ENCODE results near the gene CYTH3. TPM values are rescaled to one million over a fixed set of nuclear protein-coding genes. Genes with fewer than 3 reads are reported as not detected.

Gene CYTH3
- total RNA-seq, 1 experiment from 2014 or later = 19.2 TPM

DNA sequence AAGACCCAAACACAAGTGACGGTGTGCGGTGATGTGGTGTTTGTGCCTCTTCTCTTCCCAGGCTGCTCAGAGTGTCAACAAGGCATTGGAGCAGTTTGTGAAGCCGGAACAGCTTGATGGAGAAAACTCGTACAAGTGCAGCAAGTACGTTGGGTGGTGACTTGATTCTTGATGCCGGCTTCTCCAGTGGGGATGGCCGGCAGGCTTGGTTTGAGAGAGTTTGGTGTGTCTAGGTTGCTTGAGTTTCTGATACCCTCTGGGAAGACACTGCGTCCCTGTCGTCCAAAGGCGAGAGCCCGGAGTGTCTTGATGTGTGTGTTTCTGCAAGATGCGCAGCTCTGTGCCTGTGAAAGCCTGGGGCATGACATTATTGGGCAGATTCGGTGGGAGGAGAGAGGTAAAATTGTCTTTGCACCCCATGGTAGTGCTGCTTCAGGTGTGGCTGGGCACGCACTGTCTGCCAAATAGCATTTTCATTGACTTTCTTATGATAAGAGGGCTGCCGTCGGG lies 129.5 kb downstream of the CYTH3 start:
- DNase-seq = no peak
- Histone ChIP-seq H3K36me3 (peaks cover 57% of the 10 kb centered on the region), H3K9me3 (replicated peaks) (no peaks in the 10 kb centered on the region), H3K27ac (no peak overlapping the region), H3K4me1 (no peaks in the 10 kb centered on the region), H3K27me3 (no peaks in the 10 kb centered on the region), H3K4me3 (no peak overlapping the region)

DNA sequence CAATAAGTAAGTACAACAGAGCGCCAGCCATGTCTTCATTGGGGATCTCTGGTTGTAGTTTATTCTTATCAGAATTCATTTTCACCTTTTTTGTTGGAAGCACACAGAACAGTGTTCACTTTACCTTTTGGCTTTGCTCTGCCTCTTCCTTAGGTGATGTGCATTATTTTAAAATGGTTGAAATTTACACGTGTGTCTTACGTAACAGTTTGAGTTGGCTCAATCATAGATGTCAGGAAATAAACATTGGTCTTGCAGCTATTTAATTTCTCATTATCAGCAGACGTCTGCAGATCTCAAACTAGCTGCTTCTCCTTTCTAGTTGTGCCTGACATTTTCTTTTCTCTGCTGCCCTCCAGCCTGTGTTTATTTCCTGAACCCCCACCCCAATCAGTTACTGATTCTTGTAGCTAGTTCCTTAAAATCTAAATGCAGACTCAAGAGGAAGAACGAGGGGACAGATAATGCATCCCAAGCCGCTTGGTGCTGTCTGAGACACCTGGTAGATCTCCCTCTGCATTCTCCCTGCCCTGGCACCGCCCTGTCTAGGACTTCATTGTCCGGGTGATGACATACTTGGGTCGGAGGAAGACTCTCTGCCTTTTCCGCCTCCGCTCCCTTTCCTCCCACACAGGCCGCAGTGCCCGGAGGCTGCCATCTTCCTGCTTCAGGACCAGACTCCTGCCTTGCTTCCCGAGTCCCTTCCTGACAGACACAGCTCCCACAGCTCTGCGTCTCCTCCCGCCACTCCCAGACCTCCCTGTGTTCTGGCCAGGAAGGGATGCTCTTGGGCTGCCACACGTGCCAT lies 133.0 kb downstream of the CYTH3 start:
- no peak for DNase-seq
- Histone ChIP-seq H3K4me1 (no peaks in the 10 kb centered on the region), H3K4me3 (no peak overlapping the region), H3K36me3 (peaks cover 44% of the 10 kb centered on the region), H3K27ac (no peak overlapping the region), H3K27me3 (no peaks in the 10 kb centered on the region), H3K9me3 (replicated peaks) (no peaks in the 10 kb centered on the region)

DNA sequence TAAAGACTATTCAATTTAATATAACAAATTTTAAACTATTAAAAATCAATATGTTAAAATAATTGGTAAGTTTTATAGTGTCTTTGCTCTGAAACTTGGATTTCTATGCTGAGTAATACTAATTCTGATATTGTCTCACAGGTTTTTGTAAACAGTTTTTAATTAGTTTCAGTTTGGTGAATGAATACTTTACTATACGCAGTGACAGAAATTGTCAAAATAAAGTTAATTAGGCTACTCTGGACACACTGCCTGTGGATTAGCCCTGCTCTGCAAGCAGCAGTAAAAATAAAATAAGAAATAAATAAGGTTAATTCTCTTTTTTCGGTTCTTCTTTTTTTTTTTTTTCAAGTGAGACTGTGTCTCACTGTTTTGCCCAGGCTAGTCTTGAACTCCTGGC lies 135.9 kb downstream of the CYTH3 start:
- Histone ChIP-seq H3K27ac (no peak overlapping the region), H3K36me3 (peaks cover 53% of the 10 kb centered on the region), H3K9me3 (replicated peaks) (0 out of 2 replicates have a peak, but pooled peaks cover 3% of the 10 kb centered on the region), H3K4me1 (no peaks in the 10 kb centered on the region), H3K4me3 (no peak overlapping the region), H3K27me3 (no peaks in the 10 kb centered on the region)
- DNase-seq = no peak

DNA sequence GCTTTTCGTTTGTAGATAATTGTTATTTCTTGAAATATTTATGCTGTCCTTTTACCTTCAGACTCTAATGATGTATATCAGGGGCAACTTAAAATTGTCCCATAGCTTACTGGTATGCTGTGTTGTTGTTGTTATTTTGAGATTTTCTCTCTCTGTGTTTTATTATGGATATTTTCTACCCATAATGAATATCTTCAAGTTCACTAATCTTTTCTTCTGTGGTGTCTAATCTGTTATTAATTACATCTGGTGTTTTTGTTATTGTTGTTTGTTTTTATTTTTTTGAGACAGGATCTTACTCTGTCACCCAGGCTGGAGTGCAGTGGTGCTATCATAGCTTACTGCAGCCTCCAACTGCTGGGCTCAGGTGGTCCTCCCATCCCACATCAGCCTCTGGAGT lies 139.2 kb downstream of the CYTH3 start:
- Histone ChIP-seq H3K27ac (no peak overlapping the region), H3K36me3 (peaks cover 55% of the 10 kb centered on the region), H3K9me3 (replicated peaks) (0 out of 2 replicates have a peak, but pooled peaks cover 3% of the 10 kb centered on the region), H3K4me1 (no peaks in the 10 kb centered on the region), H3K4me3 (no peak overlapping the region), H3K27me3 (no peaks in the 10 kb centered on the region)
- no peak for DNase-seq

DNA sequence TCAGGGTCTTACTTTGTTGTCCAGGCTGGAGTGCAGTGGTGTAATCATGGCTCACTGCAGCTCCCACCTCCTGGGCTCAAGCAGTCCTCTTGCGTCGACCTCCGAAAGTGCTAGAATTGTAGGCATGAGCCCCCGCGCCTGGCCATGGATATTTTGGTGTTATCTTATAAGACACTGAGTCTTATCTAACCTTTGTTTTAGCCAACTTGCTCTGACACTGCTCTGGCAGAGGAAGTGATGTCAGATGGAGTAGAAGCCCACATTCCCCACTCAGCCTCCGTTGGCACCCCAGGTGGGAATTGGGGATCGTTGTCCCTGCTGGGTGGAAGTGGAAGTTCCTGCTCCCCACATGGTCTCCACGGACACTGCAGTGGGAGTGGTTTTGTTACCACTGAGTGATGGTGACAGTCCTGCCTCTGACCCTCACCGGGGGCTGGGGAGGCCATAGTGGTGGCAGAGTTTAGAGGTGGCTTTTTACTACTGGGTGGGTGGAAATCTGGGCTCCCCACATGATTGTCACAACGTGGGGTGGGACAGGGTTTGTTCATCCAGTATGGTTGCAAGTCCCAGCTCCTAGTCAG lies 142.3 kb downstream of the CYTH3 start:
- Histone ChIP-seq H3K36me3 (peaks cover 39% of the 10 kb centered on the region), H3K27me3 (no peaks in the 10 kb centered on the region), H3K4me3 (no peak overlapping the region), H3K4me1 (no peaks in the 10 kb centered on the region), H3K9me3 (replicated peaks) (0 out of 2 replicates have a peak, but pooled peaks cover 3% of the 10 kb centered on the region), H3K27ac (no peak overlapping the region)
- no peak for DNase-seq

DNA sequence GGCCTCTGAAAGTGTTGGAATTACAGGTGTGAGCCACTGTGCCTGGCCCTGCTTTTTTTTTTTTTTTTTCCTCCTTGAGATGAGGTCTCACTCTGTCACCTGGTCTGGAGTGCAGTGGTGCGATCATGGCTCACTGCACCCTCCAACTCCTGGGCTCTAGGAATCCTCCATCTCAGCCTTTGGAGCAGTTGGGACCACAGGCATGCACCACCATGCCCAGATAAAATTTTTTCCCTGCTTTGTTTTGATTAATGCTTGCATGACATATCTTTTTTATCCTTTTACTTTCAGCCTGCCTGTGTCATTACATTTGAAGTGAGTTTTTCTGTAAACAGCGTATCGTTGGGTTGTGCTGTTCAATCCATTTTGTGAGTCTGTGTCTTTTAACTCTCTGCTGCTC lies 144.2 kb downstream of the CYTH3 start:
- Histone ChIP-seq H3K4me3 (no peak overlapping the region), H3K9me3 (replicated peaks) (peaks cover 5% of the 10 kb centered on the region; the same call in 1 of the 2 replicates), H3K27ac (no peak overlapping the region), H3K4me1 (no peaks in the 10 kb centered on the region), H3K36me3 (peaks cover 48% of the 10 kb centered on the region), H3K27me3 (no peaks in the 10 kb centered on the region)
- no peak for DNase-seq

DNA sequence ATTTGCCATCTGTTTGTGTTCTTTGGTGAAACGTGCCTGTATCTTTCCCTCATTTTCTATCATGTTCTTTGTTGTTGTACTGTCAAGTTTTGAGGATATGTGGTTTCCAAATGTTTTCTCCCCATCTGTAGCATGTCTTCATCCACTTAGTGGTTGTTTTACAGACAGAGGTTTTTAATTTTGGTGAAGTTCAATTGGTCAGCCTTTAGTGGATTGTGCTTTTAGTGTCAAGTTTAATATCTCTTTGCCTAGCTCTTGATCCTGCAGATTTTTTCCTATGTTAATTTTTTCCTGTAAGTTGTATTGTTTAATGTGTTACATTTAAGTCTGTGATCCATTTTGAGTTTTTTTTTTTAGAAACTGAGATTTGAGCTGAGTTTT lies 145.3 kb downstream of the CYTH3 start:
- Histone ChIP-seq H3K27ac (no peak overlapping the region), H3K27me3 (no peaks in the 10 kb centered on the region), H3K4me1 (no peaks in the 10 kb centered on the region), H3K4me3 (no peak overlapping the region), H3K9me3 (replicated peaks) (peaks cover 2% of the 10 kb centered on the region; the same call in 1 of the 2 replicates), H3K36me3 (peaks cover 48% of the 10 kb centered on the region)
- no peak for DNase-seq

DNA sequence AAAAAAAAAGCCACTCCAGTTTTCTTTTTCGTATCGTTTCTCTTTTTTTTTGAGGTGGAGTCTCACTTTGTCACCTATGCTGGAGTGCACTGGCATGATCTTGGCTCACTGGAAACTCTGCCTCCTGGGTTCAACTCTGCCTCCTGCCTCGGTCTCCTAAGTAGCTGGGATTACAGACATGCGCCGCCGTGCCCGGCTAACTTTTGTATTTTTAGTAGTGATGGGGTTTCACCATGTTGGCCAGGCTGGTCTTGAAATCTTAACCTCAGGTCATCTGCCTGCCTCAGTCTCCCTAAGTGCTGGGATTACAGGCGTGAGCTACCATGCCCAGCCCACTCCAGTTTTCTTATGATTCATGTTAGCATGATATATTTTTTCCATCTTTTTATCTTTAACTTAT lies 148.6 kb downstream of the CYTH3 start:
- H3K36me3 ChIP-seq = peaks cover 58% of the 10 kb centered on the region

DNA sequence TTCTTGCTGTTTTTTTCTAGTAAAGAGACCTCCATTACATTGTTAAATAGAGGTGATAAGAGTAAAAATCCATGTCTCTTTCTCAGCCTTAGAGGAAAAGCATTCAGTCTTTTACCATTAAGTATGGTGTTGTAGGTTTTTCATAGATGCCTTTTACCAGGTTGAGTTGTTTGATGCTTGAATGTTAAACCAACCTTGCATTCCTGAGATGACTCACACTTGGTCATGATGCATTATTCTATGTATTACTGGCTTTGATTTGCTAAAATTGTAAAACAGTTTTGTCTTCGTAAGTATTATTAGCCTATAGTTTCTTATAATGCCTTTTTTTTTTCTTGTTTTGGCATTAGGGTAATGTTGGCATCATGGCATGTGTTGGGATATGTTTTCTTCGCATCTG lies 151.3 kb downstream of the CYTH3 start:
- Histone ChIP-seq H3K9me3 (replicated peaks) (peaks cover 10% of the 10 kb centered on the region; the same call in 1 of the 2 replicates), H3K27ac (no peak overlapping the region), H3K27me3 (no peaks in the 10 kb centered on the region), H3K4me1 (no peaks in the 10 kb centered on the region), H3K36me3 (peaks cover 68% of the 10 kb centered on the region), H3K4me3 (no peak overlapping the region)
- no peak for DNase-seq

More for the DNA sequence above, 148.6 kb downstream of the CYTH3 start:
- no peak overlapping the region for H3K4me3 ChIP-seq
- H3K9me3 ChIP-seq (replicated peaks) = peaks cover 10% of the 10 kb centered on the region; the same call in 1 of the 2 replicates
- no peak overlapping the region for H3K27ac ChIP-seq
- no peak for DNase-seq
- H3K4me1 ChIP-seq = no peaks in the 10 kb centered on the region
- no peaks in the 10 kb centered on the region for H3K27me3 ChIP-seq

DNA sequence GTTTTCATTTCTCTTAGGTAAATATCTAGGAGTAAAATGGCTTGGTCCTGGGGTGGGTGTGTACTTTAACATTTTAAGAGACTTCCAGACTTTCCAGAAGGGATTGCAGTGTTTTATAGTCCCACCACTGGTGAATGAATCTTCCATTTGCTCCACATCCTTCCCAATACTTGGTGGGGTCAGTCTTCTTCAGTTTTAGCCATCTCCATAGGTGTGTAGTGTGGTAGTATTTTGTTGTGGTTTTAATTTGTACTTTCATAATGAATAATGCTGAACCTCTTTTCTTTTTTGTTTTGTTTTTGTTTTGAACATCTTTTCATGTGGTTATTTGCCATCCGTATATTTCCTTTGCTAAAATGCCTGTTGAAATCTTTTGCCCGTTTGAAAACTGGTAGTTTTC lies 154.9 kb downstream of the CYTH3 start:
- Histone ChIP-seq H3K27me3 (no peaks in the 10 kb centered on the region), H3K9me3 (replicated peaks) (peaks cover 8% of the 10 kb centered on the region; the same call in 1 of the 2 replicates), H3K27ac (no peak overlapping the region), H3K36me3 (peaks cover 74% of the 10 kb centered on the region), H3K4me1 (no peaks in the 10 kb centered on the region), H3K4me3 (no peak overlapping the region)
- DNase-seq = no peak

DNA sequence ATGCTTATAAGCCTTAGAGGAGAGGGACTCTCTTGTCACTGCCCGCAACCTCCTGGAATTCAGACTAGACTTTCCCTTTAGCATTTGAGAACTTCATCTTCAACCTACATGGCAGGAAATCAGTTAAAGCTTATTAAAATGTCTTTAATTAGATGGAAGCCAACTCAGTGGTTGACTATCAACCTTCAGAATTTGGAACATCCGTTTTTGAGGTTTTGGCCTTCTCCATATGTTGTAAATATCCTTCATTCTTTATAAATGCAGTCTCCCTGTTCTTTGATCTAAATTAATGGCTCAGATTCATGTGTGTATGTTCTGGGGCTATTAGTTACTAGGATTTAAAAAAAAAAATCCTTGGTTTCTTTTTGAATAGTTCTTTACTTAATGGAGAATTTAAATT lies 156.2 kb downstream of the CYTH3 start:
- DNase-seq = no peak
- no peaks in the 10 kb centered on the region for H3K27me3 ChIP-seq
- H3K4me3 ChIP-seq = no peak overlapping the region
- peaks cover 63% of the 10 kb centered on the region for H3K36me3 ChIP-seq
- H3K4me1 ChIP-seq = no peaks in the 10 kb centered on the region
- H3K27ac ChIP-seq = no peak overlapping the region
- H3K9me3 ChIP-seq (replicated peaks) = peaks cover 3% of the 10 kb centered on the region; the same call in 1 of the 2 replicates

Other genes with a start within 250 kb of the CYTH3 start
- gene ANKRD61, start 241.2 kb downstream of the CYTH3 start, total RNA-seq (2014; rRNA removed; shearing (Covaris generic)) = 0.23 and 0.63 TPM in 2 replicates
- 75.3 and 75.5 TPM in 2 replicates for gene EIF2AK1, start 213.4 kb downstream of the CYTH3 start, total RNA-seq (2014; rRNA removed; shearing (Covaris generic))
- 11.9 and 14.9 TPM in 2 replicates for gene USP42, start 167.7 kb downstream of the CYTH3 start, total RNA-seq (2014; rRNA removed; shearing (Covaris generic))
- gene FAM220A, start 76.3 kb upstream of the CYTH3 start, total RNA-seq (2014; rRNA removed; shearing (Covaris generic)) = 14.7 and 16.8 TPM in 2 replicates
- gene RAC1, start 101.9 kb upstream of the CYTH3 start, total RNA-seq (2014; rRNA removed; shearing (Covaris generic)) = 132 and 141 TPM in 2 replicates
- 15.5 and 16.9 TPM in 2 replicates for gene DAGLB, start 175.3 kb upstream of the CYTH3 start, total RNA-seq (2014; rRNA removed; shearing (Covaris generic))
- 140 and 153 TPM in 2 replicates for gene KDELR2, start 211.5 kb upstream of the CYTH3 start, total RNA-seq (2014; rRNA removed; shearing (Covaris generic))